Endothelial cell of umbilical vein (primary cell): Measurements from ENCODE around the gene SAMD4A. TPM values are rescaled to one million over a fixed set of nuclear protein-coding genes. Genes with fewer than 3 reads are reported as not detected.

Source experiments
- BruUV-seq: library from RNA; stranded (reverse); fragments of 400-500 nt; replicated peaks from 2 replicates; lab custom pipeline; 2021; lab: Mats Ljungman, UMichigan
- CTCF ChIA-PET: fragments of 300-600, 350-600 bp; sonication (Branson Sonifier 250); formaldehyde crosslinking; loops from one replicate; lab custom pipeline; 2021; ENCODE audit warnings: antibody characterized with exemption, inconsistent platforms; lab: Charles Lee
- POLR2A ChIA-PET: fragments of 300-600, 350-600 bp; sonication (Branson Sonifier 250); formaldehyde crosslinking; loops from one replicate; lab custom pipeline; 2021; ENCODE audit warnings: antibody characterized with exemption, inconsistent platforms; lab: Charles Lee
- DNase-seq: peaks from one replicate; pipeline ENCODE4 v3.0.0-alpha.2; 2011; ENCODE audit warnings: low read depth, low spot score
- FAIRE-seq: peaks from 2 replicates; lab custom pipeline; 2011; peaks lifted over from hg19 to GRCh38; lab: Jason Lieb, UNC
- H2AFZ ChIP-seq: 2 replicates; pipeline ENCODE4 v1.6.0; 2012; ENCODE audit warnings: low read depth, low read length, control low read depth, inconsistent platforms
- H3K27ac ChIP-seq: 2 replicates; pipeline ENCODE4 v1.5.1; 2011; ENCODE audit warnings: low read depth, mild to moderate bottlenecking, control low read depth, low read length, moderate library complexity; ENCODE audit not compliant: insufficient read depth
- H3K27me3 ChIP-seq, 2 experiments: 2 replicates each; pipeline versions ENCODE4 v1.6.0 to v1.6.1; 2011; ENCODE audit warnings: low read length in 2 of 2, mixed read lengths in 1 of 2; ENCODE audit not compliant: control insufficient read depth in 2 of 2, insufficient read depth in 2 of 2
- H3K36me3 ChIP-seq, 2 experiments: 2 replicates in 1 of 2; 3 replicates in 1 of 2; pipeline ENCODE4 v1.5.1; 2011; ENCODE audit warnings: low read length in 2 of 2, mild to moderate bottlenecking in 1 of 2, moderate library complexity in 1 of 2; ENCODE audit not compliant: control insufficient read depth in 2 of 2, insufficient read depth in 2 of 2; ENCODE audit errors: extremely low read depth in 1 of 2
- H3K4me1 ChIP-seq: 3 replicates; pipeline ENCODE4 v1.5.1; 2011; ENCODE audit warnings: mild to moderate bottlenecking, low read length; ENCODE audit not compliant: control insufficient read depth, insufficient read depth; ENCODE audit errors: extremely low read depth
- H3K4me2 ChIP-seq: 2 replicates; pipeline ENCODE4 v1.6.1; 2011; ENCODE audit warnings: low read length, control low read depth, mixed read lengths; ENCODE audit not compliant: insufficient read depth
- H3K4me3 ChIP-seq, 3 experiments: fragments of 200-600 bp in 1 of 3; sonication (generic), shearing (Covaris generic) in 1 of 3; replicated peaks in 1 of 3; 2 replicates each; pipeline ENCODE4 v1.5.1; 2011 to 2016; ENCODE audit warnings: control low read depth in 3 of 3, low read length in 3 of 3, mild to moderate bottlenecking in 2 of 3, inconsistent platforms in 1 of 3, low read depth in 1 of 3, moderate library complexity in 1 of 3; ENCODE audit not compliant: insufficient read depth in 1 of 3
- H3K79me2 ChIP-seq: 2 replicates; pipeline ENCODE4 v1.6.0; 2012; ENCODE audit warnings: low read length, inconsistent platforms; ENCODE audit not compliant: control insufficient read depth, insufficient read depth
- H3K9ac ChIP-seq: replicated peaks from 2 replicates; pipeline ENCODE3; 2011; ENCODE audit warnings: low read length, control low read depth; ENCODE audit not compliant: insufficient read depth; ENCODE audit errors: extremely low read depth
- H3K9me1 ChIP-seq: replicated peaks from 3 replicates; pipeline ENCODE4 v1.6.0; 2011; ENCODE audit warnings: mild to moderate bottlenecking, low read length; ENCODE audit not compliant: control insufficient read depth, insufficient read depth; ENCODE audit errors: extremely low read depth
- H3K9me3 ChIP-seq: replicated peaks from 2 replicates; pipeline ENCODE4 v1.5.1; 2012; ENCODE audit warnings: low read length, inconsistent platforms; ENCODE audit not compliant: control insufficient read depth, insufficient read depth
- H4K20me1 ChIP-seq: replicated peaks from 2 replicates; pipeline ENCODE3; 2011; ENCODE audit warnings: mild to moderate bottlenecking, low read length; ENCODE audit not compliant: control insufficient read depth, insufficient read depth; ENCODE audit errors: extremely low read depth
- CTCF ChIP-seq, 2 donors: IDR thresholded peaks; 1 replicate in 1 of 2; 2 replicates in 1 of 2; pipeline ENCODE4 v1.5.1; 2011; ENCODE audit warnings: low read length in 2 of 2, mild to moderate bottlenecking in 2 of 2, moderate library complexity in 2 of 2, control low read depth in 1 of 2, inconsistent platforms in 1 of 2, low read depth in 1 of 2; ENCODE audit not compliant: insufficient read depth in 1 of 2; ENCODE audit errors: extremely low read depth in 1 of 2
- EZH2 ChIP-seq: IDR thresholded peaks from 2 replicates; pipeline ENCODE4 v1.6.1; 2012; ENCODE audit warnings: borderline replicate concordance, low read depth, mild to moderate bottlenecking, moderate library complexity, low read length, inconsistent platforms; ENCODE audit not compliant: severe bottlenecking
- FOS ChIP-seq: IDR thresholded peaks from 2 replicates; pipeline ENCODE4 v1.6.1; 2011; ENCODE audit warnings: mild to moderate bottlenecking, low read length, moderate library complexity, borderline replicate concordance; ENCODE audit not compliant: insufficient read depth
- GATA2 ChIP-seq: IDR thresholded peaks from 2 replicates; pipeline ENCODE4 v1.7.0; 2011; ENCODE audit warnings: low read depth, mild to moderate bottlenecking, moderate library complexity, mixed read lengths, low read length; ENCODE audit not compliant: insufficient read length, insufficient read depth
- JUN ChIP-seq: IDR thresholded peaks from 2 replicates; pipeline ENCODE4 v1.6.1; 2011; ENCODE audit warnings: borderline replicate concordance, low read depth; ENCODE audit not compliant: insufficient read length, insufficient read depth
- MAX ChIP-seq: IDR thresholded peaks from 2 replicates; pipeline ENCODE4 v1.6.1; 2011; ENCODE audit not compliant: insufficient read depth, insufficient read length
- MYC ChIP-seq: IDR thresholded peaks from one replicate; pipeline ENCODE4 v1.6.1; 2011; ENCODE audit warnings: mild to moderate bottlenecking, low read depth, low read length
- POLR2A ChIP-seq: IDR thresholded peaks from 2 replicates; pipeline ENCODE4 v1.6.1; 2012; ENCODE audit warnings: low read depth, mild to moderate bottlenecking, control low read depth, low read length
- POLR2AphosphoS5 ChIP-seq: IDR thresholded peaks from 2 replicates; pipeline ENCODE4 v1.6.1; 2012; ENCODE audit warnings: low read depth, mild to moderate bottlenecking, control low read depth, low read length, moderate library complexity; ENCODE audit not compliant: insufficient read depth
- dilution Hi-C: fragments of 300-500 bp; cut with MboI; formaldehyde crosslinking; loops from one replicate; pipeline ENCODE4 v1.15.0; 2019; ENCODE audit warnings: low sequenced_read_pairs; ENCODE audit not compliant: extremely low pct_ligation_motif_present
- intact Hi-C: fragments of 100-400 bp; cut with micrococcal nuclease; formaldehyde crosslinking; loops from one replicate; pipeline ENCODE4 v1.10.0; 2022
- polyA plus RNA-seq, 4 experiments: library from polyadenylated mRNA; depleted of rRNA in 3 of 4; stranded (reverse) in 3 of 4; unstranded in 1 of 4; fragments of >200 nt; gene quantifications; 2 replicates each; pipeline versions ENCODE4 v1.2.1 to v1.2.3, GENCODE V29; 2011 to 2012; ENCODE audit warnings: missing spikeins in 1 of 4
- total RNA-seq: library from RNA; stranded (reverse); gene quantifications from 2 replicates; pipeline ENCODE4 v1.2.3, GENCODE V29; 2021

SAMD4A gene
- total and polyA plus RNA-seq, 2 donors (not counting 3 experiments of a cell fraction or from before 2014, with no cell fraction given) = 37.7 to 95.3 TPM

GRCh38 chr14:54715239-54715638, 148.3 kb downstream of the SAMD4A start:
- intact Hi-C loops (no loop called here), dilution Hi-C loops (no loop called here)
- no peak for TF ChIP-seq GATA2
- TF ChIP-seq EZH2 = no peak
- TF ChIP-seq MAX = no peak
- no peak for TF ChIP-seq CTCF (IDR thresholded peaks at IDR 0.05; ENCODE audit: extremely low read depth in 1 of 2, insufficient read depth in 1 of 2, low read depth in 1 of 2, low read length in 2 of 2)
- TF ChIP-seq FOS = no peak
- no peak for TF ChIP-seq JUN
- TF ChIP-seq MYC = no peak
- no peak for TF ChIP-seq POLR2AphosphoS5
- TF ChIP-seq POLR2A = no peak
- no TSS peak for BruUV-seq
- peaks cover 16% of the 10 kb centered on the region for H3K4me1 ChIP-seq
- DNase-seq (no peak), FAIRE-seq (no peak)
- H2AFZ ChIP-seq = no peak overlapping the region
- H4K20me1 ChIP-seq = peaks cover 4% of the 10 kb centered on the region
- ChIA-PET CTCF (no interaction called here), POLR2A (no interaction called here)
- peaks cover 2% of the 10 kb centered on the region in 2 experiments for H3K36me3 ChIP-seq
- peaks cover 58% of the 10 kb centered on the region for H3K79me2 ChIP-seq
- no peak overlapping the region for H3K4me2 ChIP-seq
- no peak overlapping the region for H3K9ac ChIP-seq
- H3K27me3 ChIP-seq = no peaks in the 10 kb centered on the region
- no peaks in the 10 kb centered on the region for H3K9me1 ChIP-seq
- no peaks in the 10 kb centered on the region for H3K9me3 ChIP-seq
- no peak overlapping the region for H3K27ac ChIP-seq
- no peak overlapping the region for H3K4me3 ChIP-seq
